ENCODE data around the gene KIAA1755. TPM values are rescaled to one million over a fixed set of nuclear protein-coding genes. Genes with fewer than 3 reads are reported as not detected.

Gene KIAA1755
- total RNA-seq, 1 donor from 2014 or later = not detected

DNA sequence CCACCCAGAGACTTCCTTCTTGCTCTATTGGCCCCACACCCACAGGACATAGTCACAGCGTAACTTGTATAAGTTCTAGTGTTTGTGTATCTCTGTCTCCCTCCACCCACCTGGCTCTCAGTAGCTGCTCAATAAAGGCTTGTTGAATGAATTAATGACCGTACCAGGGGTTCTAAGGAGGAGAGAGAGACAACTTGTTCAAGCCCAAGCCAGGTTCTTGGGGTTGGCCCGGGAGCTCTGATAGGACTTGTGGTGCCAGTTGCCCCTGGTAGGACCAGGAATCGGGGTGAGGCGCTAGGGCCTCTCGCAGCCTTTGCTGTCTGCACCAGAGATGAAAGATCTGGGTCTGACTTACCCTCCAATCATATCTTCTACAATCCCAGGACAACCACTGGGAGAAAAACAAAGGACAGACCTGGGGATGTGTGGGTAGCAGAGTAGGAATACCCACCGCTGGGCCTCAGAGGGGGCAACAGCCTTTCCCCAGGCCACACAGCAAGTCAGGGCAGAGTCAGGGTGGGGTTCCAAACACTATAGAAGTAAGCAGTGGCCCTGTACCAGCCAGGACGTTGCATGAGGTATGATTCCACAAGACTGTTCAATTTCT is 90.2 kb downstream of the KIAA1755 start:
- no peak for DNase-seq (ENCODE audit: low read depth)
- Histone ChIP-seq H3K27me3 (ENCODE audit: control insufficient read depth, insufficient read depth, low read length) (no peaks in the 10 kb centered on the region), H3K4me3 (ENCODE audit: low read depth, low read length) (no peak overlapping the region), H3K36me3 (ENCODE audit: control insufficient read depth, insufficient read depth, low read length) (no peaks in the 10 kb centered on the region)
- no peak for FAIRE-seq
- TF ChIP-seq, protein P1, sequence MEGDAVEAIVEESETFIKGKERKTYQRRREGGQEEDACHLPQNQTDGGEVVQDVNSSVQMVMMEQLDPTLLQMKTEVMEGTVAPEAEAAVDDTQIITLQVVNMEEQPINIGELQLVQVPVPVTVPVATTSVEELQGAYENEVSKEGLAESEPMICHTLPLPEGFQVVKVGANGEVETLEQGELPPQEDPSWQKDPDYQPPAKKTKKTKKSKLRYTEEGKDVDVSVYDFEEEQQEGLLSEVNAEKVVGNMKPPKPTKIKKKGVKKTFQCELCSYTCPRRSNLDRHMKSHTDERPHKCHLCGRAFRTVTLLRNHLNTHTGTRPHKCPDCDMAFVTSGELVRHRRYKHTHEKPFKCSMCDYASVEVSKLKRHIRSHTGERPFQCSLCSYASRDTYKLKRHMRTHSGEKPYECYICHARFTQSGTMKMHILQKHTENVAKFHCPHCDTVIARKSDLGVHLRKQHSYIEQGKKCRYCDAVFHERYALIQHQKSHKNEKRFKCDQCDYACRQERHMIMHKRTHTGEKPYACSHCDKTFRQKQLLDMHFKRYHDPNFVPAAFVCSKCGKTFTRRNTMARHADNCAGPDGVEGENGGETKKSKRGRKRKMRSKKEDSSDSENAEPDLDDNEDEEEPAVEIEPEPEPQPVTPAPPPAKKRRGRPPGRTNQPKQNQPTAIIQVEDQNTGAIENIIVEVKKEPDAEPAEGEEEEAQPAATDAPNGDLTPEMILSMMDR (IDR thresholded peaks at IDR 0.05; ENCODE audit: insufficient read depth, low read length, severe bottlenecking) = no peak

DNA sequence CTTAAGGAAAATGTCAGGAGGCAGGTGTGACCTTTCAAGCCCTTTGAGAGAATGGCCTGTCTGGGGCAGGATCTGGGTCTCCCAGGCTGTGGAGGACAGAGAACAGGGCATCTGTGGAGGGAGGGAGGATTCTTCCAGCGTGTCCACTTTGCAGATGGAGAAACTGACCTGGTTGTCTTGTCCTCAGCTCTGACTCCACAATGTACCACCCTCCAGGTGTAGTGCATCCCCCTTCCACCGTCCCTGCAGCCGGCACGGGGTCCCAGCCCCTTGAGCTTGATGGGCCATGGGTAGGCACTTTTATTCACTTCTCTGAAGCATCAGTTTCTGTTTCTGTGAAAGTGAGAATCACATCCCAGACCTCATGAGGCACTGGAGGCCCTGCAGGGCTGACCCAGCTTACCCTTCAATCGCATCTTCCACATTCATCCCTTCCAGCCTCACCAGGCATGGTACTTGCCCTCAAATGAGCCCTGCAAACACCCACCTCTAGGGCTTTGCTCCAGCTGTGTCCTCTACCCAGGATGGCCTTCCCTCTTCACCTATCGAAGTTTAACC is 90.8 kb downstream of the KIAA1755 start:
- DNase-seq (ENCODE audit: low read depth) (no peak), FAIRE-seq (no peak)
- Histone ChIP-seq H3K36me3 (ENCODE audit: control insufficient read depth, insufficient read depth, low read length) (no peaks in the 10 kb centered on the region), H3K27me3 (ENCODE audit: control insufficient read depth, insufficient read depth, low read length) (no peaks in the 10 kb centered on the region), H3K4me3 (ENCODE audit: low read depth, low read length) (no peak overlapping the region)
- TF ChIP-seq, protein P1 (IDR thresholded peaks at IDR 0.05; ENCODE audit: insufficient read depth, low read length, severe bottlenecking) = no peak

DNA sequence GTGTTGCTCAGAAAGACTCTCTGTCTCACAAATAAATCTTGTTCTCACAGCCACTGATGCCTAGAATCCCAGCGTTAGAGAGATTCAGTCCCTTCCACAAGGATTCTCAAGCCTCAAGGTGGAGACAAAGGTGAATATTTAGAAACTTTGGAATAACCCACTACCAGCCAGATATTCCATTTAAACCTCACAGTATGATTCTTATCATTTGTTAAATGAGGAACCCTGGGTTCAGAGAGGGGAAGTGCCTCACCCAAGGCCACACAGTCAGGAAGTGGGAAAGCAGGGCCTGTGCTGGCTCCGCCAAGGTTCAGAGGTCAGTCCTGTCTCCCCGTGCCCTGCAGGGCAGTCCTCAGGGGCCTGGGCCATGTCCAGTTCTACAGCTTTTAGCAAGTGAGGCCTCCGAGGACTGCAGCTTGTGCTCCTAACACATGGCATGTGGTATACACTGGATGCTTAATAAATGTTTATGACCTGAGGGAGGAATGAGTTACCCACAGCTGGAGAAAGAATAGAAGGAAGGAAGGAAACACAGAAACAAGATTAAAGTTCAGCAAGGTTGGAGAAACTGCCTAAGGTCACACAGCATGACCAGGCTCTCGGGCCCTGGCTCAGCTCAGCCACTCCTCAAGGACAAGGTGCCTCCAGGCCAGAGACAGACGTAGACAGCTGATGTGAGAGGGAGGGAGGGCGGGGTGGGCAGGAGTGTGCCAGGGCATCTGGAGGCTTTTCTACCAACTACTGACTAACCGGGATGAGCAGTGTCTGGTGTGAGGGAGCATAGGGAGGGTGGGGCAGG is 91.5 kb downstream of the KIAA1755 start:
- peak; percentile 31 for DNase-seq (ENCODE audit: low read depth)
- no peak for FAIRE-seq
- no peak overlapping the region for H3K4me3 ChIP-seq (ENCODE audit: low read depth, low read length)
- TF ChIP-seq, protein P1 (IDR thresholded peaks at IDR 0.05; ENCODE audit: insufficient read depth, low read length, severe bottlenecking) = no peak
- no peaks in the 10 kb centered on the region for H3K36me3 ChIP-seq (ENCODE audit: control insufficient read depth, insufficient read depth, low read length)
- H3K27me3 ChIP-seq (ENCODE audit: control insufficient read depth, insufficient read depth, low read length) = no peaks in the 10 kb centered on the region

DNA sequence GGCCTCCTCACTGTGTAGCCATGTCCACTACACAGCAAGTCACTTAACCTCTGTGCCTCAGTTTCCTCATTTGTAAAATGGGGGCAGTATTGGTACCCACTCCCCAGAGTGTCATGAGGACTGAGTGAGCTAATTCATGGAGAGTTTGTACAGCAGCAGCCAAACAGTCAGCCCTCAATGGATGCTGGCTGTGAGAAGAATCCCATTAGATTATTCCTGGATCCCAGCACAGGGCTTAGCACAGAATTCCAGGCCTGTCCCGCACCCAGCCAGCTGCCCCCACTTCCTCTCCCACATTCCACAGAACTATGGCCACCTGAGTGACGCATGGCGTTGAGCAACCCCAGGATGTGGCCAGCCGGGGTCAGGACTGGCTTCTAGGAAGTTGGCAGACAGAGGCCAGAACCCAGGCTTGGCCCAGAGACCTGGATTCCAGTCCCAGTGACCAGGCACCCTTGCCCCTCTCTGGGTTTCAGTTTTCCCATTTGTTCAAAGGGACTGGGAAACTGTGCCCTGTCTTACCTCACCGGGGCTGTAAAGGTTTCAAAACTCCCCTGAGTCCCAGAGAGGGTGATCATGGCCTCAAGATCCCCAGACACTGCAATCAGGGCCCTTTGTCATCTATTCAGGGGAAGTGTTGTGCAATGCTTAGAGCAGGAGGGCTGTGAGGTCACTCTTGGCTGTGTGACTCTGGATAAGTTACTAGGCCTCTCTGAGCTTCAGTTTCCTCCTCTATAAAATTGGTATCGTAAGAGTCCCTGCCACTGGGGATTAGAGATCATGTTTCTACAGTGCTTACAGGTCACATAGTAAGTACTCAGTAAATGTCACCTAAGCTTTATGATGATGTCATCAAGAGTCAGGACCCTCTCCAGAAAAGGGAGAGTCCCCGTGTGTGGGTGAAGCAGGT is 92.4 kb downstream of the KIAA1755 start:
- Histone ChIP-seq H3K27me3 (ENCODE audit: control insufficient read depth, insufficient read depth, low read length) (no peaks in the 10 kb centered on the region), H3K36me3 (ENCODE audit: control insufficient read depth, insufficient read depth, low read length) (no peaks in the 10 kb centered on the region), H3K4me3 (ENCODE audit: low read depth, low read length) (no peak overlapping the region)
- DNase-seq (ENCODE audit: low read depth) (peak; percentile 82), FAIRE-seq (no peak)
- TF ChIP-seq, protein P1 (IDR thresholded peaks at IDR 0.05; ENCODE audit: insufficient read depth, low read length, severe bottlenecking) = no peak

DNA sequence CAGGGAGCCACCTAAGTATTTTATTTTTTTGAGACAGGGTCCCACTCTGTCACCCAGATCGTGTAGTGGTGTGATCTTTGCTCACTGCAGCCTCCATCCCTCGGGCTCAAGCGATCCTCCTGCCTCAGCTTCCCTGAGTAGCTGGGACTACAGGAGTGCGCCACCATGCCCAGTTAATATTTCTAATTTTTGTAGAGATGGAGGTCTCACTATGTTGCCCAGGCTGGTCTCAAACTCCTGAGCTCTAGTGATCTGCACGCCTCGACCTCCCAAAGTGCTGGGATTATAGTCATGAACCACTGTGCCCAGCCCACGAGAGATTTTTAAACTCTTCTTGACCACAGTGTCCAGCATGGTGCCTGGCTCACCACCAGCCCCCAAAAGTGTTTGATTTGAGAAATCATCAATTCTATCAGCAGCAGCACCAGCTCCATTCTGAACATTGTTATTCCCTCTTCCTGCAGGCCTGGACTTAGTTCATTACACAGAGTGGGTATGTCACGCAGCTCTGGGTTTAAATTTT is 93.1 kb downstream of the KIAA1755 start:
- TF ChIP-seq, protein P1 (IDR thresholded peaks at IDR 0.05; ENCODE audit: insufficient read depth, low read length, severe bottlenecking) = no peak
- DNase-seq (ENCODE audit: low read depth) = no peak
- H3K27me3 ChIP-seq (ENCODE audit: control insufficient read depth, insufficient read depth, low read length) = no peaks in the 10 kb centered on the region
- H3K4me3 ChIP-seq (ENCODE audit: low read depth, low read length) = no peak overlapping the region
- no peak for FAIRE-seq
- H3K36me3 ChIP-seq (ENCODE audit: control insufficient read depth, insufficient read depth, low read length) = no peaks in the 10 kb centered on the region

Data from bronchial epithelial cell (primary cell).